Mammary microvascular endothelial cell (primary cell): ENCODE measurements around the gene GREB1L. TPM values are rescaled to one million over a fixed set of nuclear protein-coding genes. Genes with fewer than 3 reads are reported as not detected.

Experiments used
- total RNA-seq: library from RNA; depleted of rRNA; stranded (reverse); fragments of >200 nt; gene quantifications from 2 replicates; pipeline ENCODE4 v1.2.3, GENCODE V29; 2015

Gene GREB1L
- total RNA-seq, result 0.07 and 3.1 TPM in 2 replicates

DNA sequence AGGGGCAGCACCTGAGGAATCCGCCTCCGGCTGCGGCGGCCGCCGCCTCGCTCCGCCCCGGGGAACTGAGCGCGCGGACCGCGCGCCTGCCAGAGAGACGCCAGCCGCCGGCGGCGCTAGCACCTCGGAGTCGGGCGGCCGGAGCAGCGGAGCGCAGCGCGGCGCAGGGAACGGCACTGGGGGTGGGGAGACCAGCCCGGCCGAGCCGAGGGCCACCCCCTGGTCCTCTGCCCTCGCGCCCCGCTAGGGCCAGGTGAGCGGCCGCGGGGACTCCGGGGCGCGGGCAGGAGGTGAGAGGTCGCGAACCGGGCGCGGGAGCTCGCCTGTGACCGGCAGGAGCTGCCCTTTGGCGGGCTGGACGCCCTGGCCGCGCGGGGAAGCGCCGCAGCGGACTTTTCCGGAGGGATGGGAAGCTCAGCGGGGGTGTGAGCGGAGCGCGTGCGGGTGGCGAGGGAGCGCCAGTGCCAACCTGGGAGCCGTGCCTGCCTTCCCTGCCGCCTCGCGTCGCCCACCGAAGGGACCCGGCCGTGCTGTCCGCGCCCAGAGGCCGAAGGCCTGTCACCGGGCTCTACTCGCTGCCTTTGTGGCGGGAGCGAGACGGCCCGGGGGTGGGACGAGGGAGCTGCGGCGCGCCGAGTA, at the start of gene GREB1L:
Gene GREB1L (plus strand): TSS at position 92 of the 639 bp plus-strand sequence. CDS start 141,287 bp downstream, outside the sequence.

Other genes starting within 250 kb of the GREB1L start
- gene ROCK1, start 130.4 kb upstream of the GREB1L start, total RNA-seq, result 20.4 and 23.4 TPM in 2 replicates